Measurements from ENCODE around the gene HES2.

GRCh38 chr1:6461051-6461530, 41.4 kb upstream of the HES2 start:
- TF ChIP-seq CTCF (IDR thresholded peaks at IDR 0.05; ENCODE audit: insufficient read depth, low read length) (no peak), GABPA (IDR thresholded peaks at IDR 0.05; ENCODE audit: low read depth) (no peak), POLR2AphosphoS5 (IDR thresholded peaks at IDR 0.05; ENCODE audit: low read depth) (no peak), REST (IDR thresholded peaks at IDR 0.05; ENCODE audit: insufficient replicate concordance, low read depth) (no peak)
